H1 (cell line): ENCODE results near the gene ZIM2. TPM values are rescaled to one million over a fixed set of nuclear protein-coding genes. Genes with fewer than 3 reads are reported as not detected.

Experiments used
- CTCF ChIA-PET: fragments of 300-600 bp; sonication (Branson Sonifier 250); formaldehyde crosslinking; loops from one replicate; lab custom pipeline; 2021; ENCODE audit not compliant: partially characterized antibody; lab: Charles Lee
- POLR2A ChIA-PET: fragments of 300-600 bp; sonication (Branson Sonifier 250); formaldehyde crosslinking; loops from one replicate; lab custom pipeline; 2021; ENCODE audit warnings: inconsistent platforms; ENCODE audit not compliant: partially characterized antibody; lab: Charles Lee
- DNase-seq, 2 experiments: peaks; one replicate each; pipeline versions ENCODE4 v3.0.0 to v3.0.0-alpha.2; 2010 to 2022; ENCODE audit warnings: low spot score in 2 of 2, low read depth in 1 of 2, mixed read lengths in 1 of 2
- FAIRE-seq: peaks from 2 replicates; lab custom pipeline; 2011; peaks lifted over from hg19 to GRCh38; lab: Jason Lieb, UNC
- H2AFZ ChIP-seq: 2 replicates; pipeline ENCODE4 v1.8.1; 2012; ENCODE audit warnings: low read length, inconsistent platforms
- H2AK5ac ChIP-seq: 2 replicates; pipeline ENCODE4 v1.6.1; 2013; ENCODE audit warnings: low read depth, low read length
- H2BK120ac ChIP-seq: replicated peaks from 2 replicates; pipeline ENCODE3; 2013; ENCODE audit warnings: low read depth, low read length, inconsistent platforms
- H2BK12ac ChIP-seq: 2 replicates; pipeline ENCODE4 v1.6.1; 2013; ENCODE audit warnings: low read depth, low read length
- H2BK15ac ChIP-seq: 2 replicates; pipeline ENCODE4 v1.6.1; 2013; ENCODE audit warnings: low read length
- H2BK20ac ChIP-seq: 2 replicates; pipeline ENCODE4 v1.6.1; 2013; ENCODE audit warnings: low read length
- H2BK5ac ChIP-seq: 2 replicates; pipeline ENCODE4 v1.6.1; 2013; ENCODE audit warnings: low read depth, low read length
- H3K14ac ChIP-seq: 2 replicates; pipeline ENCODE4 v1.6.1; 2013; ENCODE audit warnings: inconsistent platforms; ENCODE audit not compliant: insufficient read length
- H3K18ac ChIP-seq: 2 replicates; pipeline ENCODE4 v1.6.1; 2013; ENCODE audit warnings: low read length; ENCODE audit errors: extremely low read depth
- H3K23ac ChIP-seq: 2 replicates; pipeline ENCODE4 v1.6.1; 2013; ENCODE audit warnings: inconsistent platforms; ENCODE audit not compliant: insufficient read length
- H3K23me2 ChIP-seq: 2 replicates; pipeline ENCODE4 v1.6.1; 2013; ENCODE audit warnings: low read depth, low read length
- H3K27ac ChIP-seq: 2 replicates; pipeline ENCODE4 v1.6.1; 2011; ENCODE audit warnings: low read depth, low read length, inconsistent platforms
- H3K27me3 ChIP-seq, 4 experiments: replicated peaks in 1 of 4; 1 replicate in 1 of 4; 2 replicates in 3 of 4; pipeline versions ENCODE4 v1.6.1 to v1.8.1; 2011 to 2013; ENCODE audit warnings: low read length in 3 of 4, mild to moderate bottlenecking in 3 of 4, inconsistent platforms in 2 of 4, mixed read lengths in 2 of 4, moderate library complexity in 1 of 4; ENCODE audit not compliant: control insufficient read depth in 3 of 4, insufficient read depth in 3 of 4; ENCODE audit errors: extremely low read depth in 1 of 4
- H3K36me3 ChIP-seq, 4 experiments: 2 replicates each; pipeline versions ENCODE4 v1.6.1 to v1.8.1; 2011 to 2013; ENCODE audit warnings: mild to moderate bottlenecking in 4 of 4, low read length in 3 of 4, moderate library complexity in 2 of 4, control low read depth in 1 of 4, inconsistent platforms in 1 of 4; ENCODE audit not compliant: insufficient read depth in 4 of 4, control insufficient read depth in 2 of 4
- H3K4ac ChIP-seq: replicated peaks from 2 replicates; pipeline ENCODE3; 2013; ENCODE audit warnings: low read length, low read depth, mixed read lengths, inconsistent platforms; ENCODE audit not compliant: insufficient read length
- H3K4me1 ChIP-seq, 4 experiments: replicated peaks in 1 of 4; 1 replicate in 1 of 4; 2 replicates in 3 of 4; pipeline versions ENCODE4 v1.6.1 to v1.8.1; 2011 to 2013; ENCODE audit warnings: low read length in 3 of 4, inconsistent platforms in 2 of 4, mixed read lengths in 1 of 4; ENCODE audit not compliant: insufficient read depth in 4 of 4, control insufficient read depth in 3 of 4
- H3K4me2 ChIP-seq, 2 experiments: 2 replicates each; pipeline versions ENCODE4 v1.6.1 to v1.8.1; 2011 to 2013; ENCODE audit warnings: low read depth in 2 of 2, low read length in 2 of 2, control low read depth in 1 of 2, inconsistent platforms in 1 of 2, mild to moderate bottlenecking in 1 of 2; ENCODE audit not compliant: insufficient read depth in 1 of 2
- H3K4me3 ChIP-seq, 4 experiments: fragments of 200-600, 300-600 bp in 1 of 4; sonication (generic), shearing (Covaris generic), sonication (Bioruptor Twin) in 1 of 4; 2 replicates each; pipeline versions ENCODE4 v1.5.1 to v1.8.1; 2011 to 2016; ENCODE audit warnings: low read length in 4 of 4, low read depth in 3 of 4, control low read depth in 2 of 4, inconsistent platforms in 2 of 4, mild to moderate bottlenecking in 2 of 4, mixed read lengths in 1 of 4, moderate library complexity in 1 of 4; ENCODE audit not compliant: insufficient read depth in 2 of 4; ENCODE audit errors: extremely low read depth in 1 of 4
- H3K56ac ChIP-seq: replicated peaks from 2 replicates; pipeline ENCODE3; 2013; ENCODE audit warnings: low read depth, mild to moderate bottlenecking, mixed read lengths, low read length, inconsistent platforms; ENCODE audit not compliant: insufficient read length
- H3K79me1 ChIP-seq: 2 replicates; pipeline ENCODE4 v1.6.1; 2013; ENCODE audit warnings: low read depth, low read length, control low read depth
- H3K79me2 ChIP-seq, 2 experiments: 2 replicates each; pipeline versions ENCODE4 v1.6.1 to v1.8.1; 2012 to 2013; ENCODE audit warnings: low read length in 2 of 2, mild to moderate bottlenecking in 2 of 2, inconsistent platforms in 1 of 2; ENCODE audit not compliant: insufficient read depth in 2 of 2, control insufficient read depth in 1 of 2
- H3K9ac ChIP-seq, 4 experiments: replicated peaks in 1 of 4; 1 replicate in 1 of 4; 2 replicates in 3 of 4; pipeline versions ENCODE4 v1.6.1 to v1.8.1; 2011 to 2013; ENCODE audit warnings: low read depth in 3 of 4, low read length in 3 of 4, control low read depth in 2 of 4, mild to moderate bottlenecking in 2 of 4, moderate library complexity in 2 of 4, inconsistent platforms in 1 of 4; ENCODE audit errors: extremely low read depth in 1 of 4
- H3K9me3 ChIP-seq, 2 experiments: 2 replicates each; pipeline versions ENCODE4 v1.6.1 to v1.8.1; 2012 to 2013; ENCODE audit warnings: mild to moderate bottlenecking in 2 of 2, moderate library complexity in 2 of 2, control low read depth in 1 of 2, inconsistent platforms in 1 of 2, low read depth in 1 of 2, low read length in 1 of 2, mixed read lengths in 1 of 2; ENCODE audit not compliant: insufficient read depth in 2 of 2
- H4K20me1 ChIP-seq, 2 experiments: replicated peaks in 1 of 2; 2 replicates each; pipeline versions ENCODE3 to v1.8.1; 2011 to 2013; ENCODE audit warnings: inconsistent platforms in 2 of 2, low read length in 2 of 2, mild to moderate bottlenecking in 1 of 2; ENCODE audit not compliant: insufficient read depth in 2 of 2, control insufficient read depth in 1 of 2
- H4K5ac ChIP-seq: 2 replicates; pipeline ENCODE4 v1.6.1; 2013; ENCODE audit warnings: low read length, low read depth, mixed read lengths, inconsistent platforms; ENCODE audit not compliant: insufficient read length
- H4K8ac ChIP-seq: 2 replicates; pipeline ENCODE4 v1.8.0; 2013; ENCODE audit warnings: mild to moderate bottlenecking, moderate library complexity, low read length, inconsistent platforms; ENCODE audit not compliant: insufficient read depth; ENCODE audit errors: extremely low read depth
- H4K91ac ChIP-seq: replicated peaks from 2 replicates; pipeline ENCODE3; 2013; ENCODE audit warnings: low read length, mixed read lengths, inconsistent platforms; ENCODE audit not compliant: insufficient read length
- ASH2L ChIP-seq: fragments of 200-600, 300-600 bp; sonication (generic); IDR thresholded peaks from one replicate; pipeline ENCODE4 v1.7.1; 2017; ENCODE audit warnings: low read length
- CBX5 ChIP-seq: fragments of 300-800, 300-1000 bp; sonication (generic); IDR thresholded peaks from 2 replicates; pipeline ENCODE4 v1.7.1; 2016; ENCODE audit warnings: antibody characterized with exemption, low read length, low read depth
- CTBP2 ChIP-seq: IDR thresholded peaks from 2 replicates; pipeline ENCODE4 v1.7.0; 2011; ENCODE audit warnings: borderline replicate concordance, mild to moderate bottlenecking, moderate library complexity, mixed read lengths, low read length; ENCODE audit not compliant: insufficient read depth, insufficient read length
- EP300 ChIP-seq, 2 experiments: IDR thresholded peaks; 1 replicate in 1 of 2; 2 replicates in 1 of 2; pipeline ENCODE4 v1.6.1; 2011 to 2012; ENCODE audit warnings: low read depth in 2 of 2, low read length in 2 of 2, mild to moderate bottlenecking in 2 of 2, borderline replicate concordance in 1 of 2, inconsistent platforms in 1 of 2, moderate library complexity in 1 of 2
- EZH2 ChIP-seq: fragments of 200-600 bp; sonication (generic); IDR thresholded peaks from 2 replicates; pipeline ENCODE4 v1.7.1; 2012; ENCODE audit warnings: low read depth, mild to moderate bottlenecking, moderate library complexity, low read length, inconsistent platforms; ENCODE audit not compliant: severe bottlenecking
- JUN ChIP-seq: IDR thresholded peaks from 2 replicates; pipeline ENCODE4 v1.6.1; 2011; ENCODE audit warnings: low read depth, mild to moderate bottlenecking, improper control_type of control experiment, low read length
- RAD21 ChIP-seq, 2 experiments: IDR thresholded peaks in 1 of 2; conservative IDR thresholded peaks in 1 of 2; 2 replicates each; pipeline ENCODE4 v1.6.1; 2011; ENCODE audit warnings: low read depth in 2 of 2, low read length in 2 of 2, improper control_type of control experiment in 1 of 2, inconsistent platforms in 1 of 2, mild to moderate bottlenecking in 1 of 2, moderate library complexity in 1 of 2
- RXRA ChIP-seq: IDR thresholded peaks from 2 replicates; pipeline ENCODE4 v1.6.1; 2011; ENCODE audit warnings: low read depth, mild to moderate bottlenecking, low read length, moderate library complexity; ENCODE audit not compliant: insufficient read depth
- SP1 ChIP-seq: IDR thresholded peaks from 2 replicates; pipeline ENCODE4 v1.6.1; 2011; ENCODE audit warnings: low read depth, low read length
- TAF1 ChIP-seq: IDR thresholded peaks from 2 replicates; pipeline ENCODE4 v1.6.1; 2011; ENCODE audit warnings: mild to moderate bottlenecking, low read depth, low read length
- TBP ChIP-seq: IDR thresholded peaks from 2 replicates; pipeline ENCODE4 v1.6.1; 2011; ENCODE audit warnings: low read depth, low read length, improper control_type of control experiment
- WGBS, 2 experiments: shearing (Covaris generic) in 1 of 2; methylation state at CpG; one replicate each; pipeline versions ENCODE4 v1.1.6 to v1.1.7; 2013 to 2015; ENCODE audit warnings: low lambda C conversion rate in 2 of 2, mixed read lengths in 2 of 2, inconsistent platforms in 1 of 2, low coverage in 1 of 2, missing lambda C conversion rate in 1 of 2; ENCODE audit not compliant: insufficient replicate concordance in 2 of 2, insufficient coverage in 1 of 2, insufficient read length in 1 of 2; ENCODE audit errors: extremely low coverage in 1 of 2, missing lambda C conversion rate in 1 of 2; 5-methylcytosine and 5-hydroxymethylcytosine counted together
- long read RNA-seq, 2 experiments: library from RNA in 1 of 2; library from capped mRNA in 1 of 2; stranded (forward); transcript quantifications; one replicate each; pipeline ENCODE4 v2.0.0, GENCODE V29; 2021; ENCODE audit warnings: inconsistent platforms in 1 of 2
- polyA minus RNA-seq, 3 experiments: library from RNA; depleted of rRNA, polyadenylated mRNA; stranded (reverse); fragments of >200 nt; gene quantifications; 1 replicate in 2 of 3; 2 replicates in 1 of 3; pipeline ENCODE4 v1.2.3, GENCODE V29; 2011
- polyA plus RNA-seq, 7 experiments: library from polyadenylated mRNA; depleted of rRNA in 3 of 7; stranded (reverse) in 5 of 7; unstranded in 2 of 7; fragments of >200 nt in 5 of 7; fragments of 200-250 nt in 2 of 7; gene quantifications; 1 replicate in 5 of 7; 2 replicates in 1 of 7; 4 replicates in 1 of 7; pipeline versions ENCODE4 v1.2.1 to v1.2.3, GENCODE V29; 2011 to 2013; ENCODE audit warnings: missing spikeins in 2 of 7, mixed read lengths in 2 of 7
- total RNA-seq: library from RNA; stranded (reverse); fragmentation: NEBNext Ultra II Directional; extraction: Animal tissue kit (Norgen Biotek cat#: 25700); gene quantifications from 2 replicates; pipeline ENCODE4 v1.2.1, GENCODE V29; 2021

ZIM2 gene
- not detected in 2 replicates for total RNA-seq
- polyA plus RNA-seq (2011; rRNA removed) = not detected in 2 replicates
- not detected for polyA plus RNA-seq (2011; cell fraction: cytosol; rRNA removed)
- not detected for polyA plus RNA-seq (2011; cell fraction: nucleus; rRNA removed)
- polyA plus RNA-seq (2012, experiment 1 of 2) = not detected in 4 replicates
- not detected for polyA plus RNA-seq (2012, experiment 2 of 2)
- 0.43 TPM for polyA plus RNA-seq (2013, experiment 1 of 2)
- 0.52 TPM for polyA plus RNA-seq (2013, experiment 2 of 2)
- not detected in 2 replicates for polyA minus RNA-seq (2011; rRNA and poly(A)+ RNA removed)
- polyA minus RNA-seq (2011; cell fraction: cytosol; rRNA and poly(A)+ RNA removed) = not detected
- not detected for polyA minus RNA-seq (2011; cell fraction: nucleus; rRNA and poly(A)+ RNA removed)
- long read RNA-seq, experiment 1 = 0 reads
- long read RNA-seq, experiment 2 = 0 reads

GRCh38 chr19:56840451-56841192 is at the start of gene ZIM2, which contains the start of gene PEG3:
TSS of gene ZIM2 (minus strand) at chr19:56840726. CDS start at chr19:56824277, 16,449 bp downstream.
TSS of gene PEG3 (minus strand) at chr19:56840726. CDS start at chr19:56824655, 16,071 bp downstream.
- no peaks in the 10 kb centered on the region for H3K4me1 ChIP-seq
- H3K18ac ChIP-seq = no peak within 1 kb of the TSS
- H3K79me2 ChIP-seq = no peaks in the 10 kb centered on the region
- 91% methylated on average over 23 of the region's 49 CpGs; no CpG with 5 or more reads in 1 of the 2 experiments for WGBS, 2 experiments
- H3K56ac ChIP-seq = no peak within 1 kb of the TSS
- H3K9ac ChIP-seq = no peak within 1 kb of the TSS
- DNase-seq = no peak
- H2AFZ ChIP-seq = no peak within 1 kb of the TSS
- CTCF ChIA-PET = no interaction called here
- no peak within 1 kb of the TSS for H3K4me3 ChIP-seq
- H3K9me3 ChIP-seq = peaks cover 56 to 84% of the 10 kb centered on the region in 2 experiments
- no peak within 1 kb of the TSS for H3K4me2 ChIP-seq
- no peak for TF ChIP-seq RXRA
- no peak for TF ChIP-seq CBX5
- TF ChIP-seq SP1 = no peak
- no peak for TF ChIP-seq ASH2L
- TF ChIP-seq RAD21 (IDR thresholded peaks at IDR 0.05 in 1 of 2, conservative IDR thresholded peaks at IDR 0.05 in 1 of 2; ENCODE audit: low read depth in 2 of 2, low read length in 2 of 2) = no peak
- TF ChIP-seq JUN = no peak
- no peak for TF ChIP-seq TBP
- TF ChIP-seq CTBP2 = no peak
- TF ChIP-seq EP300 (IDR thresholded peaks at IDR 0.05; ENCODE audit: borderline replicate concordance in 1 of 2, low read depth in 2 of 2, low read length in 2 of 2) = no peak
- no peak for TF ChIP-seq EZH2
- no peak for TF ChIP-seq TAF1
- no peak within 1 kb of the TSS for H2BK120ac ChIP-seq
- no peak within 1 kb of the TSS for H3K27ac ChIP-seq
- no peak within 1 kb of the TSS for H2BK12ac ChIP-seq
- H4K5ac ChIP-seq = no peak within 1 kb of the TSS
- no peak within 1 kb of the TSS for H2BK15ac ChIP-seq
- H3K36me3 ChIP-seq = no peaks in the 10 kb centered on the region; a peak in 1 of 8 replicates
- H3K79me1 ChIP-seq = no peaks in the 10 kb centered on the region
- H2BK5ac ChIP-seq = no peak within 1 kb of the TSS
- no peak within 1 kb of the TSS for H2BK20ac ChIP-seq
- H3K14ac ChIP-seq = no peak within 1 kb of the TSS
- no peak within 1 kb of the TSS for H3K23ac ChIP-seq
- POLR2A ChIA-PET = no interaction called here
- H4K20me1 ChIP-seq = no peaks in the 10 kb centered on the region
- H3K4ac ChIP-seq = no peak within 1 kb of the TSS
- no peak within 1 kb of the TSS for H2AK5ac ChIP-seq
- no peak for FAIRE-seq
- no peak within 1 kb of the TSS for H4K91ac ChIP-seq
- no peaks in the 10 kb centered on the region for H3K23me2 ChIP-seq
- H3K27me3 ChIP-seq = no peaks in the 10 kb centered on the region
- no peak within 1 kb of the TSS for H4K8ac ChIP-seq
